Urinary bladder (tissue), 4 donors: Measurements from ENCODE around the gene STOML2. TPM values are rescaled to one million over a fixed set of nuclear protein-coding genes. Genes with fewer than 3 reads are reported as not detected.

Experiments used
- DNase-seq: peaks from one replicate; pipeline ENCODE4 v3.0.0-alpha.2; 2015; ENCODE audit errors: extremely low spot score
- H3K27ac ChIP-seq: one replicate; pipeline ENCODE4 v1.5.1; 2013; ENCODE audit warnings: low read depth, mild to moderate bottlenecking, moderate library complexity
- H3K36me3 ChIP-seq: one replicate; pipeline ENCODE4 v1.6.1; 2013; ENCODE audit warnings: mild to moderate bottlenecking, moderate library complexity; ENCODE audit not compliant: insufficient read depth
- H3K4me1 ChIP-seq: one replicate; pipeline ENCODE4 v1.6.1; 2013; ENCODE audit warnings: mild to moderate bottlenecking, moderate library complexity; ENCODE audit not compliant: insufficient read depth
- H3K4me3 ChIP-seq: one replicate; pipeline ENCODE4 v1.5.1; 2013; ENCODE audit warnings: low read depth, low read length
- WGBS: extraction: QIAGEN DNeasy Blood & Tissue Kit; methylation state at CpG from one replicate; pipeline ENCODE4 v1.1.7; 2013; 5-methylcytosine and 5-hydroxymethylcytosine counted together
- polyA plus RNA-seq: library from polyadenylated mRNA; stranded (reverse); fragments of 200-250 nt; gene quantifications from one replicate; pipeline ENCODE4 v1.2.3, GENCODE V29; 2013
- total RNA-seq: library from RNA; depleted of rRNA; stranded (reverse); fragments of >200 nt; gene quantifications from one replicate; pipeline ENCODE4 v1.2.3, GENCODE V29; 2014
- donor health status: healthy with polysubstance abuse.
- donor health status: healthy.

Gene STOML2
- total and polyA plus RNA-seq, 2 donors = 52.3 to 106 TPM

- H3K4me1 ChIP-seq = peaks cover 3% of the 10 kb centered on the region
- no peak overlapping the region for H3K27ac ChIP-seq
- DNase-seq = no peak
- 99% methylated on average over 6 of the region's 6 CpGs for WGBS
- no peak overlapping the region for H3K4me3 ChIP-seq
- H3K36me3 ChIP-seq = no peaks in the 10 kb centered on the region
Measured at GRCh38 chr9:35074141-35074540, 28.8 kb downstream of the STOML2 start.

- no peaks in the 10 kb centered on the region for H3K36me3 ChIP-seq
- DNase-seq = no peak
- no peak overlapping the region for H3K4me3 ChIP-seq
- peaks cover 3% of the 10 kb centered on the region for H3K4me1 ChIP-seq
- no peak overlapping the region for H3K27ac ChIP-seq
- 96% methylated on average over 2 of the region's 2 CpGs for WGBS
Measured at GRCh38 chr9:35073279-35073612, 29.7 kb downstream of the STOML2 start.

- Histone ChIP-seq H3K27ac (peak within 1 kb of the TSS; percentile 98), H3K4me1 (peaks cover 3% of the 10 kb centered on the region), H3K36me3 (no peaks in the 10 kb centered on the region), H3K4me3 (peak within 1 kb of the TSS; percentile 72)
- WGBS = 5% methylated on average over 54 of the region's 54 CpGs
- peak; percentile 98 for DNase-seq
Measured at GRCh38 chr9:35072461-35073278, 30.3 kb downstream of the STOML2 start, which contains the start of gene VCP. VCP (minus strand) TSS chr9:35072625; CDS start chr9:35072353, 272 bp downstream.

GRCh38 chr9:35071814-35072460 is 31.0 kb downstream of the STOML2 start:
- under 1% methylated on average over 79 of the region's 79 CpGs for WGBS
- H3K27ac ChIP-seq = peak overlapping the region; percentile 98

GRCh38 chr9:35070823-35071813 is 31.8 kb downstream of the STOML2 start:
- no peak for DNase-seq
- H3K27ac ChIP-seq = peak overlapping the region; percentile 98
- H3K4me3 ChIP-seq = peak overlapping the region; percentile 72
- peaks cover 3% of the 10 kb centered on the region for H3K36me3 ChIP-seq
- H3K4me1 ChIP-seq = peaks cover 3% of the 10 kb centered on the region
- WGBS = 1% methylated on average over 20 of the region's 20 CpGs

More at GRCh38 chr9:35071814-35072460, 31.0 kb downstream of the STOML2 start:
- Histone ChIP-seq H3K36me3 (no peaks in the 10 kb centered on the region), H3K4me1 (peaks cover 3% of the 10 kb centered on the region), H3K4me3 (peak overlapping the region; percentile 72)
- DNase-seq = peak; percentile 43

- no peak for DNase-seq
- Histone ChIP-seq H3K27ac (no peak overlapping the region), H3K36me3 (peaks cover 8% of the 10 kb centered on the region), H3K4me3 (no peak overlapping the region), H3K4me1 (peaks cover 3% of the 10 kb centered on the region)
- 74% methylated on average over 4 of the region's 4 CpGs for WGBS
Measured at GRCh38 chr9:35069020-35069419, 33.9 kb downstream of the STOML2 start.

- Histone ChIP-seq H3K4me3 (no peak overlapping the region), H3K36me3 (peaks cover 16% of the 10 kb centered on the region), H3K4me1 (peaks cover 3% of the 10 kb centered on the region), H3K27ac (no peak overlapping the region)
- WGBS = 94% methylated on average over 1 of the region's 1 CpG
- DNase-seq = no peak
Measured at GRCh38 chr9:35067056-35067455, 35.9 kb downstream of the STOML2 start.

GRCh38 chr9:35060548-35061207 is 42.3 kb downstream of the STOML2 start:
- WGBS = 92% methylated on average over 11 of the region's 11 CpGs
- H3K36me3 ChIP-seq = peaks cover 18% of the 10 kb centered on the region
- no peak overlapping the region for H3K4me3 ChIP-seq

GRCh38 chr9:35059438-35059837 is 43.5 kb downstream of the STOML2 start:
- H3K4me1 ChIP-seq = no peaks in the 10 kb centered on the region
- H3K27ac ChIP-seq = no peak overlapping the region
- WGBS = 93% methylated on average over 10 of the region's 10 CpGs
- H3K36me3 ChIP-seq = peaks cover 13% of the 10 kb centered on the region
- no peak overlapping the region for H3K4me3 ChIP-seq
- no peak for DNase-seq

More at GRCh38 chr9:35060548-35061207, 42.3 kb downstream of the STOML2 start:
- Histone ChIP-seq H3K27ac (no peak overlapping the region), H3K4me1 (no peaks in the 10 kb centered on the region)
- DNase-seq = no peak

- Histone ChIP-seq H3K27ac (no peak overlapping the region), H3K4me3 (no peak overlapping the region), H3K36me3 (peaks cover 8% of the 10 kb centered on the region), H3K4me1 (no peaks in the 10 kb centered on the region)
- DNase-seq = no peak
- 97% methylated on average over 8 of the region's 8 CpGs for WGBS
Measured at GRCh38 chr9:35057271-35057620, 45.7 kb downstream of the STOML2 start.

GRCh38 chr9:35056571-35057270 is 46.2 kb downstream of the STOML2 start:
- peaks cover 8% of the 10 kb centered on the region for H3K36me3 ChIP-seq

GRCh38 chr9:35054871-35055644 is 47.9 kb downstream of the STOML2 start:
- no peak overlapping the region for H3K4me3 ChIP-seq
- DNase-seq = no peak
- no peaks in the 10 kb centered on the region for H3K4me1 ChIP-seq
- no peak overlapping the region for H3K27ac ChIP-seq
- H3K36me3 ChIP-seq = peaks cover 5% of the 10 kb centered on the region
- WGBS = 92% methylated on average over 14 of the region's 14 CpGs

More at GRCh38 chr9:35056571-35057270, 46.2 kb downstream of the STOML2 start:
- DNase-seq = no peak
- WGBS = 92% methylated on average over 9 of the region's 9 CpGs
- Histone ChIP-seq H3K27ac (no peak overlapping the region), H3K4me1 (no peaks in the 10 kb centered on the region), H3K4me3 (no peak overlapping the region)
